HG03460 (cell line): ENCODE data around the gene OSTC.

ENCODE experiments used
- ATAC-seq: cut with Tn5 transposase; IDR thresholded peaks from one replicate; pipeline ENCODE4 v1.9.1; 2021; ENCODE audit not compliant: unreplicated experiment

The OSTC gene

GRCh38 chr4:108650212-108651013, at the start of gene OSTC:
Gene OSTC (plus strand): TSS chr4:108650599. CDS start chr4:108650656, 57 bp downstream.
- peak; percentile 92 for ATAC-seq

GRCh38 chr4:108601106-108601505, 49.3 kb upstream of the OSTC start:
- no peak for ATAC-seq

GRCh38 chr4:108601532-108601931, 48.9 kb upstream of the OSTC start:
- ATAC-seq, result no peak

- no peak for ATAC-seq
Measured at GRCh38 chr4:108602163-108602562, 48.2 kb upstream of the OSTC start.

GRCh38 chr4:108607079-108607815, 43.2 kb upstream of the OSTC start:
- ATAC-seq, result no peak

- no peak for ATAC-seq
Measured at GRCh38 chr4:108611365-108611764, 39.0 kb upstream of the OSTC start.

GRCh38 chr4:108612365-108612764, 38.0 kb upstream of the OSTC start:
- no peak for ATAC-seq

GRCh38 chr4:108619372-108620100, 30.9 kb upstream of the OSTC start:
- peak; percentile 11 for ATAC-seq

- peak; percentile 100 for ATAC-seq
Measured at GRCh38 chr4:108620101-108620932, 30.1 kb upstream of the OSTC start, which contains the start of gene RPL34. Gene RPL34 (plus strand): TSS chr4:108620576. CDS start chr4:108621960, 1,384 bp downstream.

- peak; percentile 7 for ATAC-seq
Measured at GRCh38 chr4:108620933-108621905, 29.2 kb upstream of the OSTC start.

GRCh38 chr4:108622022-108622421, 28.4 kb upstream of the OSTC start:
- ATAC-seq, result no peak

GRCh38 chr4:108622828-108623227, 27.6 kb upstream of the OSTC start:
- no peak for ATAC-seq

GRCh38 chr4:108624263-108625056, 25.9 kb upstream of the OSTC start:
- ATAC-seq, result no peak

- ATAC-seq, result no peak
Measured at GRCh38 chr4:108626056-108626455, 24.3 kb upstream of the OSTC start.

GRCh38 chr4:108628411-108628810, 22.0 kb upstream of the OSTC start:
- no peak for ATAC-seq

- no peak for ATAC-seq
Measured at GRCh38 chr4:108635070-108635655, 15.2 kb upstream of the OSTC start.

GRCh38 chr4:108636246-108636645, 14.2 kb upstream of the OSTC start:
- ATAC-seq, result no peak

- ATAC-seq, result no peak
Measured at GRCh38 chr4:108637856-108638255, 12.5 kb upstream of the OSTC start.
